ENCODE data around the gene PLCH1. TPM values are rescaled to one million over a fixed set of nuclear protein-coding genes. Genes with fewer than 3 reads are reported as not detected.
"Not testable (repeated sequence)": the region's sequence is repeated elsewhere in the genome, so short reads cannot be mapped to it uniquely, and the experiment has no call there.

Gene PLCH1
- total and polyA plus RNA-seq, 7 experiments from 2014 or later: 0.56 TPM; not detected in 6

DNA sequence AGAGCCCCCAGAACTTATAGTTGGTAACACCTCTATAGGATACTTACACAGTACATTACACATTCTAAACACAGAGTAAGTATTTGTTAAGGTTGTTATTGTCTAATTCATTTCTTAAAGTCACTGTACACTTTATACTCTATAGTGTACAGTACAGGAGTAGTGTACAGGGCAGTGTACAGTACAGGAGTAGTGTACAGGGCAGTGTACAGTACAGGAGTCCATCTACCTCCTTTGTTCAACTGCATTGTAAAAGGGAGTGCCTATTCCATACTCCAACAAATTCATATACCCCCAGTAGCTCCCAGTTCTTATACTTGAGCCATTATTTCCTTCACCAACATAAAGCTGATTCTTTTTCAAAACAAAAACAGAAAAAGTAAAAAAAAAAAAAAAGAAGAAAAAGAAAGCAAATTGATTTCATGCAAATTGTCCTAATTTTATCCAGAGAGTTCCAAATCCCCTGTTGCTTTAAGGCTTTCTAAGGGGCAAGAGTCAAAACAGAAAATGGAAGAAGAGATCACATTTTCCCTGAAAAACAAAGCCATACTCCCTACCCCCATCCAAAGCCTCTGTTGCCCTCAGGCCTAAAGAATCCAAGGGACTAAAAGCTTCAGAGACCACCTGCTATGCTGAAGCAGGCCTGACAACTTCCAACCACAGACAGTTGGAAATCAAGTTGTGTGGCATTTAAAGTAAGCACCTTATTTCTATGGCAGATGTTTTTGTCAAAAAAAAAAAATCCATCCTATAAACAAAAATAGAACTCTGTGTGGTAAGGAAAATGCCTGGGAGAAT, 125.6 kb downstream of the PLCH1 start:
- Mint-ChIP-seq H3K27me3 (peaks cover 0 to 10% (median 5%) of the 10 kb centered on the region in 5 donors), H3K9me3 (peaks cover 0 to 21% (median 9%) of the 10 kb centered on the region in 11 donors), H3K36me3 (no peaks in the 10 kb centered on the region), H3K4me3 (no peak overlapping the region), H3K27ac (no peak overlapping the region), H3K4me1 (no peaks in the 10 kb centered on the region)
- Histone ChIP-seq H3K27ac (ENCODE audit: low read depth, low read length) (no peak overlapping the region), H3K27me3 (ENCODE audit: control insufficient read depth in 2 of 2, insufficient read depth in 2 of 2, low read length in 2 of 2) (peaks cover 0 to 3% of the 10 kb centered on the region in 2 donors), H3K4me1 (ENCODE audit: control insufficient read depth in 2 of 2, insufficient read depth in 2 of 2, low read length in 2 of 2) (no peaks in the 10 kb centered on the region), H3K9me3 (ENCODE audit: control insufficient read depth in 2 of 3, low read length in 3 of 3) (no peaks in the 10 kb centered on the region), H3K4me3 (ENCODE audit: low read length) (no peak overlapping the region), H3K36me3 (ENCODE audit: control insufficient read depth in 2 of 3, insufficient read depth in 3 of 3, low read length in 3 of 3) (no peaks in the 10 kb centered on the region)
- DNase-seq (no peak), ATAC-seq (no peak)
- intact Hi-C loops (cut with micrococcal nuclease): no loop called here
- POLR2A ChIA-PET: no interaction called here
- CTCF ChIA-PET: no interaction called here

DNA sequence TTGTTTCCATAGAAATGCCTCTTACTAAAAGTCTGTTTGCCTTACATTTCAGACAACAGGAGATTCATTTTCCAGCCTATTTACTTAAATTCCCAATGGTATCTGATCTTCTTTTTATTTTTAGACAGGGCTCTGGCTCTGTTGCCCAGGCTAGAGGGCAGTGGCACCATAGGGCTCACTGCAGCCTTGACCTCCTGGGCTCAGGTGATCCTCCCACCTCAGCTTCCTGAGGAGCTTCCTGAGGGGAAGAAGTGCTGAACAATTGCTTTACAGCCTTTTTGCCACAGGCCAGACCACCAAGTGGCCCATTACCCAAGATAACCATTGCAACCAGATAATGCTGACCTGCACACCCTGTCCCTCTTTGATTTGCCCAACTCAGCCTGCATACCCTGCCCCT, 126.3 kb downstream of the PLCH1 start:
- Mint-ChIP-seq H3K36me3 (no peaks in the 10 kb centered on the region), H3K27me3 (peaks cover 0 to 10% (median 5%) of the 10 kb centered on the region in 5 donors), H3K4me3 (no peak overlapping the region), H3K9me3 (peaks cover 0 to 27% (median 15%) of the 10 kb centered on the region in 11 donors), H3K4me1 (no peaks in the 10 kb centered on the region), H3K27ac (no peak overlapping the region)
- ChIA-PET POLR2A (no interaction called here), CTCF (no interaction called here)
- DNase-seq: no peak
- no peaks in the 10 kb centered on the region for H3K36me3 ChIP-seq (ENCODE audit: control insufficient read depth in 2 of 3, insufficient read depth in 3 of 3, low read length in 3 of 3)
- ATAC-seq: no peak
- no peak overlapping the region for H3K4me3 ChIP-seq (ENCODE audit: low read length)
- peaks cover 0 to 3% of the 10 kb centered on the region in 2 donors for H3K27me3 ChIP-seq (ENCODE audit: control insufficient read depth in 2 of 2, insufficient read depth in 2 of 2, low read length in 2 of 2)
- H3K9me3 ChIP-seq (ENCODE audit: control insufficient read depth in 2 of 3, low read length in 3 of 3): no peaks in the 10 kb centered on the region
- H3K4me1 ChIP-seq (ENCODE audit: control insufficient read depth in 2 of 2, insufficient read depth in 2 of 2, low read length in 2 of 2): no peaks in the 10 kb centered on the region
- H3K27ac ChIP-seq (ENCODE audit: low read depth, low read length): no peak overlapping the region
- intact Hi-C loops (cut with micrococcal nuclease): no loop called here

DNA sequence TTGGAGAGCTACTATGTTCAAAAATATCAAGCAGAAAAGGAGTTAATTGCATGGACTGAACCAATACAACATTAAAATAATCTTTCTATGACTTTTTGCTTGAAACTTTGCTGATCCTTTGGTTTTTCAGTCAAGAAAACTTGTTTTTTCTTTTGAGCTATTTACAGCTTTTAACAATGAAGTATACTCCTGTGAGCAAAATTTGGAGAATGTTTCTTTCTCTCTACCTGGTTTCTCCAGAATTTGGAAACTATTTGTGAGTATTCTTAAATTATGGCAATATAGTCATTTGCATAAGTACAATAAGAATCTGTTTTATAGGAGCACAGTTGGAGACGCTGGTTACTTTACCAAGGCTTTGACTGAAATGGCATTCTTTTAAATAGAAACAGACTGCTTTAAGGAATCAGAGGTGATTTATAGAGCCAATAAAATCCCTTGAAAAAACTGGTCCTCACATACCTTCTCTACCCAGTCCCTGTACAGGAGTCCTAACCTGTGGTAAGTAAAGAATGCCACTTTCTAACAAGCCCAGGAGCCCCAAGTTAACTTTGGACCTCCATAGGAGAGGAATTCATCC, 127.4 kb downstream of the PLCH1 start:
- CTCF ChIA-PET: no interaction called here
- Histone ChIP-seq H3K27ac (ENCODE audit: low read depth, low read length) (no peak overlapping the region), H3K4me3 (ENCODE audit: low read length) (no peak overlapping the region), H3K9me3 (ENCODE audit: control insufficient read depth in 2 of 3, low read length in 3 of 3) (no peaks in the 10 kb centered on the region), H3K4me1 (ENCODE audit: control insufficient read depth in 2 of 2, insufficient read depth in 2 of 2, low read length in 2 of 2) (no peaks in the 10 kb centered on the region), H3K36me3 (ENCODE audit: control insufficient read depth in 2 of 3, insufficient read depth in 3 of 3, low read length in 3 of 3) (no peaks in the 10 kb centered on the region), H3K27me3 (ENCODE audit: control insufficient read depth in 2 of 2, insufficient read depth in 2 of 2, low read length in 2 of 2) (peaks cover 0 to 3% of the 10 kb centered on the region in 2 donors)
- intact Hi-C loops (cut with micrococcal nuclease): no loop called here
- ATAC-seq: no peak
- H3K4me3 Mint-ChIP-seq: no peak overlapping the region
- no peaks in the 10 kb centered on the region for H3K36me3 Mint-ChIP-seq
- DNase-seq: no peak
- POLR2A ChIA-PET: no interaction called here
- H3K27me3 Mint-ChIP-seq: peaks cover 0 to 10% (median 5%) of the 10 kb centered on the region in 5 donors
- H3K9me3 Mint-ChIP-seq: peaks cover 0 to 36% (median 15%) of the 10 kb centered on the region in 11 donors
- no peak overlapping the region for H3K27ac Mint-ChIP-seq
- no peaks in the 10 kb centered on the region for H3K4me1 Mint-ChIP-seq

DNA sequence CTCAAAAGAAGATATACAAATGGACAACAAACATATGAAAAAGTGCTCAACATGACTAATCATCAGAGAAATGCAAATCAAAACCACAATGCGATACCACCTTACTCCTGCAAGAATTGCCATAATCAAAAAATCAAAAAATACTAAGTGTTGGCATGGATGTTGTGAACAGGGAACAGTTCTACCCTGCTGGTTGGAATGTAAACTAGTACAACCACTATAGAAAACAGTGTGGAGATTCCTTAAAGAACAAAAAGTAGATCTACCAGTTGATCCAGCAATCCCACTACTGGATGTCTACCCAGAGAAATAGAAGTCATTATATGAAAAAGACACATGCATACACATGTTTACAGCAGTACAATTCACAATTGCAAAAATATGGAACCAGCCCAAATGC, 129.7 kb downstream of the PLCH1 start:
- H3K9me3 Mint-ChIP-seq: peaks cover 2 to 48% (median 12%) of the 10 kb centered on the region in 11 donors
- H3K36me3 ChIP-seq (ENCODE audit: control insufficient read depth in 2 of 3, insufficient read depth in 3 of 3, low read length in 3 of 3); H3K27ac ChIP-seq (ENCODE audit: low read depth, low read length); H3K4me3 ChIP-seq (ENCODE audit: low read length); DNase-seq; H3K4me1 Mint-ChIP-seq; ATAC-seq; H3K4me3 Mint-ChIP-seq; POLR2A ChIA-PET; H3K27ac Mint-ChIP-seq; H3K4me1 ChIP-seq (ENCODE audit: control insufficient read depth in 2 of 2, insufficient read depth in 2 of 2, low read length in 2 of 2); H3K27me3 ChIP-seq (ENCODE audit: control insufficient read depth in 2 of 2, insufficient read depth in 2 of 2, low read length in 2 of 2); H3K9me3 ChIP-seq (ENCODE audit: control insufficient read depth in 2 of 3, low read length in 3 of 3); H3K36me3 Mint-ChIP-seq; CTCF ChIA-PET; H3K27me3 Mint-ChIP-seq; intact Hi-C loops (cut with micrococcal nuclease): not testable (repeated sequence)

DNA sequence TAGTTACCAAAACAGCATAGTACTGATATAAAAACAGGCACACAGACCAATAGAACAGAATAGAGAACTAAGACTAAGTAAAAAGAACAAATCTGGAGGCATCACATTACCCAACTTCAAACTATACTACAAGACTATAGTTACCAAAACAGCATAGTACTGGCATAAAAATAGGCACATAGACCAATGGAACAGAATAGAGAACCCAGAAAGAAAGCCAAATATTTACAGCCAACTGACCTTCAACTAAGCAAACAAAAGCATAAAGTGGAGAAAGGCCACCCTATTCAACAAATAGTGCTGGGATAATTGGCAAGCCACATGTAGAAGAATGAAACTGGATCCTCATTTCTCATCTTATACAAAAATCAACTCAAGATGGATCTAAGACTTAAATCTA, 130.5 kb downstream of the PLCH1 start:
- H3K4me3 Mint-ChIP-seq; DNase-seq; ATAC-seq; H3K4me1 Mint-ChIP-seq; H3K27ac Mint-ChIP-seq; H3K36me3 Mint-ChIP-seq; H3K27me3 Mint-ChIP-seq; intact Hi-C loops (cut with micrococcal nuclease); POLR2A ChIA-PET; H3K27ac ChIP-seq (ENCODE audit: low read depth, low read length); H3K4me1 ChIP-seq (ENCODE audit: control insufficient read depth in 2 of 2, insufficient read depth in 2 of 2, low read length in 2 of 2); H3K27me3 ChIP-seq (ENCODE audit: control insufficient read depth in 2 of 2, insufficient read depth in 2 of 2, low read length in 2 of 2); CTCF ChIA-PET; H3K9me3 ChIP-seq (ENCODE audit: control insufficient read depth in 2 of 3, low read length in 3 of 3); H3K36me3 ChIP-seq (ENCODE audit: control insufficient read depth in 2 of 3, insufficient read depth in 3 of 3, low read length in 3 of 3); H3K4me3 ChIP-seq (ENCODE audit: low read length): not testable (repeated sequence)
- H3K9me3 Mint-ChIP-seq: peaks cover 2 to 53% (median 12%) of the 10 kb centered on the region in 11 donors

DNA sequence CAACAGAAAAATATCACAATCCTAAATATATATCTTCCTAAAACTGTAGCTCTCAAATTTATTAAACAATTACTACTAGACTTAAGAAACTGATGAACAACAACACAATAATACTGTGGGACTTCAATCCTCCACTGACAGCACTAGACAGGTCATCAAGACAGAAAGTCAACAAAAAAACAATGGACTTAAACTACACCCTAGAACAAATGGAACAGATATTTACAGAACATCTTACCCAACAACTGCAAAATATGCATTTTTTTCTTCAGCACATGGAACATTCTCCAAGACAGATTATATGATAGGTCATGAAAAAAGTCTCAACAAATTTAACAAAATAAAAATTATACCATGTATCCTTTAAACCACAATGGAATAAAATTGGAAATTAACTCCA, 133.4 kb downstream of the PLCH1 start:
- DNase-seq: no peak
- H3K36me3 Mint-ChIP-seq: peaks cover 0 to 8% (median 7%) of the 10 kb centered on the region in 5 donors
- H3K9me3 ChIP-seq (ENCODE audit: control insufficient read depth in 2 of 3, low read length in 3 of 3): no peaks in the 10 kb centered on the region
- no peak overlapping the region for H3K27ac Mint-ChIP-seq
- H3K4me1 Mint-ChIP-seq: no peaks in the 10 kb centered on the region
- no peaks in the 10 kb centered on the region for H3K4me1 ChIP-seq (ENCODE audit: control insufficient read depth in 2 of 2, insufficient read depth in 2 of 2, low read length in 2 of 2)
- no peaks in the 10 kb centered on the region for H3K27me3 ChIP-seq (ENCODE audit: control insufficient read depth in 2 of 2, insufficient read depth in 2 of 2, low read length in 2 of 2)
- peaks cover 0 to 15% (median 5%) of the 10 kb centered on the region in 5 donors for H3K27me3 Mint-ChIP-seq
- H3K36me3 ChIP-seq (ENCODE audit: control insufficient read depth in 2 of 3, insufficient read depth in 3 of 3, low read length in 3 of 3): no peaks in the 10 kb centered on the region
- peaks cover 2 to 62% (median 20%) of the 10 kb centered on the region in 11 donors for H3K9me3 Mint-ChIP-seq
- CTCF ChIA-PET: no interaction called here
- H3K27ac ChIP-seq (ENCODE audit: low read depth, low read length): no peak overlapping the region
- H3K4me3 Mint-ChIP-seq: no peak overlapping the region
- no peak overlapping the region for H3K4me3 ChIP-seq (ENCODE audit: low read length)
- no peak for ATAC-seq
- POLR2A ChIA-PET: no interaction called here
- intact Hi-C loops (cut with micrococcal nuclease): no loop called here

DNA sequence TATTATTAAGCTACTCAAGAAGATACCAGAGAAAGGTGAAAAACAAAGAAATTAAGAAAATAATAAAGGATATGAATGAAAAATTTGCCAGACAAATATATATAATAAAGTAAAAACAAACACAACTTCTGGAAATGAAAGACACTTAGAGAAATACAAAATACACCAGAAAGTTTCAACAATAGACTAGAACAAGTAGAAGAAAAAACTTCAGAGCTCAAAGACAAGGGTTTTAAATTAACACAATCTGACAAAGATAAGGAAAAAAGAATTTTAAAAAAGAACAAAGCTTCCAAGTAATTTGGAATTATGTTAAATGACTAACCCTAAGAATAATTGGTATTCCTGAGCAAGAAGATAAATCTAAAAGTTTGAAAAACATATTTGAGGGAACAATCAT, 135.3 kb downstream of the PLCH1 start:
- no peak overlapping the region for H3K27ac Mint-ChIP-seq
- ATAC-seq: no peak
- no peaks in the 10 kb centered on the region for H3K36me3 ChIP-seq (ENCODE audit: control insufficient read depth in 2 of 3, insufficient read depth in 3 of 3, low read length in 3 of 3)
- no peaks in the 10 kb centered on the region for H3K27me3 ChIP-seq (ENCODE audit: control insufficient read depth in 2 of 2, insufficient read depth in 2 of 2, low read length in 2 of 2)
- H3K36me3 Mint-ChIP-seq: peaks cover 0 to 8% (median 7%) of the 10 kb centered on the region in 5 donors
- CTCF ChIA-PET: no interaction called here
- no peaks in the 10 kb centered on the region for H3K4me1 ChIP-seq (ENCODE audit: control insufficient read depth in 2 of 2, insufficient read depth in 2 of 2, low read length in 2 of 2)
- H3K4me3 Mint-ChIP-seq: no peak overlapping the region
- no peaks in the 10 kb centered on the region for H3K4me1 Mint-ChIP-seq
- no peak for DNase-seq
- H3K27ac ChIP-seq (ENCODE audit: low read depth, low read length): no peak overlapping the region
- peaks cover 0 to 20% (median 5%) of the 10 kb centered on the region in 5 donors for H3K27me3 Mint-ChIP-seq
- POLR2A ChIA-PET: no interaction called here
- H3K9me3 Mint-ChIP-seq: peaks cover 2 to 52% (median 17%) of the 10 kb centered on the region in 11 donors
- H3K4me3 ChIP-seq (ENCODE audit: low read length): no peak overlapping the region
- H3K9me3 ChIP-seq (ENCODE audit: control insufficient read depth in 2 of 3, low read length in 3 of 3): no peaks in the 10 kb centered on the region
- intact Hi-C loops (cut with micrococcal nuclease): no loop called here
